Measurements from ENCODE around the gene MRNIP. TPM values are rescaled to one million over a fixed set of nuclear protein-coding genes. Genes with fewer than 3 reads are reported as not detected.
"Not testable (repeated sequence)": the region's sequence is repeated elsewhere in the genome, so short reads cannot be mapped to it uniquely, and the experiment has no call there.

The MRNIP gene
- total RNA-seq, 5 donors from 2014 or later (not counting 1 experiment from before 2014, with no cell fraction given), result 54.1 to 119 (median 112) TPM

DNA sequence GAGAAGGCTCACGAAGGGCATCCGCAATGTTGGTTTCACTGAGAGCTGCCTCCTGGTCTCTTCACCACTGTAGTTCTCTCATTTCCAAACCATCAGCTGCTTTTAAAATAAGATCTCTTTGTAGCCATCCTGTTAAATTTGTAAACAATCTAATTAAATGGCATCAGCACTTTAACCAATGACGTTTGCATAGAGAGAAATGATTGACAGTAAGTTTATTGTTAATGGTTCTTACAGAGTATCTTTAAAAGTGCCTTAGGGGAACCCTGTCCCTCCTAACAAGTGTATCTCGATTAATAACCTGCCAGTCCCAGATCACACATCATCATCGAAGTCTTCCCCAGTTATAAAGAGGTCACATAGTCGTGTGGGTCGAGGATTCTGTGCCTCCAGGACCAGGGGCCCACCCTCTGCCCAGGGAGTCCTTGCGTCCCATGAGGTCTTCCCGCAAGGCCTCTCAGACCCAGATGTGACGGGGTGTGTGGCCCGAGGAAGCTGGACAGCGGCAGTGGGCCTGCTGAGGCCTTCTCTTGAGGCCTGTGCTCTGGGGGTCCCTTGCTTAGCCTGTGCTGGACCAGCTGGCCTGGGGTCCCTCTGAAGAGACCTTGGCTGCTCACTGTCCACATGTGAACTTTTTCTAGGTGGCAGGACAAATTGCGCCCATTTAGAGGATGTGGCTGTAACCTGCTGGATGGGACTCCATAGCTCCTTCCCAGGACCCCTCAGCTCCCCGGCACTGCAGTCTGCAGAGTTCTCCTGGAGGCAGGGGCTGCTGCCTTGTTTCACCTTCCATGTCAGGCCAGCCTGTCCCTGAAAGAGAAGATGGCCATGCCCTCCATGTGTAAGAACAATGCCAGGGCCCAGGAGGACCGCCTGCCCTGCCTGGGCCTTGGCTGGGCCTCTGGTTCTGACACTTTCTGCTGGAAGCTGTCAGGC is 21.3 kb downstream of the MRNIP start:
- Mint-ChIP-seq H3K4me1 (peaks cover 17 to 28% (median 26%) of the 10 kb centered on the region in 3 donors), H3K27ac (peak overlapping the region; percentile 91 to 94), H3K27me3 (no peaks in the 10 kb centered on the region), H3K4me3 (peak overlapping the region in 1 of 3 donors; percentile 59), H3K36me3 (peaks cover 52% of the 10 kb centered on the region), H3K9me3 (no peaks in the 10 kb centered on the region)
- H3K4me3 ChIP-seq (ENCODE audit: control insufficient read depth in 1 of 2, extremely low read depth in 1 of 2, low read length in 1 of 2), result no peak overlapping the region
- 96% methylated on average over 10 of the region's 15 CpGs for WGBS (ENCODE audit: insufficient coverage)
- H3K9me3 ChIP-seq, result no peaks in the 10 kb centered on the region
- ATAC-seq (replicated peaks in 1 of 4), result no peak
- CTCF ChIA-PET, result interaction anchor here in 1 of 2 donors (0.7 kb wide), 1 partner anchor 15 kb away, joined by 3 read pairs; no protein-coding TSS in a partner anchor
- POLR2A ChIA-PET, result interaction anchor here (0.5 to 1.0 kb wide), 6 partner anchors 15 to 730 kb away, joined by 3 to 5 read pairs (median 4); partner anchors contain the start of gene SQSTM1 (in 1 of the 2)
- peaks cover 0 to 21% of the 10 kb centered on the region in 2 experiments for H3K4me1 ChIP-seq (ENCODE audit: control insufficient read depth in 1 of 2, extremely low read depth in 1 of 2, insufficient read depth in 2 of 2, low read length in 2 of 2)
- no peak for DNase-seq
- peaks cover 14 to 59% of the 10 kb centered on the region in 2 donors for H3K36me3 ChIP-seq (ENCODE audit: control insufficient read depth in 2 of 2, extremely low read depth in 1 of 2, insufficient read depth in 1 of 2, low read length in 1 of 2)
- H3K27me3 ChIP-seq (replicated peaks in 1 of 2; ENCODE audit: control insufficient read depth in 2 of 2, extremely low read depth in 1 of 2, insufficient read depth in 2 of 2, low read length in 1 of 2), result no peaks in the 10 kb centered on the region
- H3K27ac ChIP-seq (ENCODE audit: low read length), result peak overlapping the region; percentile 77

GRCh38 chr5:179836225-179837019 is 22.2 kb downstream of the MRNIP start:
- peak overlapping the region; percentile 77 for H3K27ac ChIP-seq (ENCODE audit: low read length)
- Mint-ChIP-seq H3K36me3 (peaks cover 52% of the 10 kb centered on the region), H3K4me1 (peaks cover 17 to 28% (median 26%) of the 10 kb centered on the region in 3 donors), H3K27ac (peak overlapping the region; percentile 91 to 94), H3K9me3 (no peaks in the 10 kb centered on the region), H3K4me3 (peak overlapping the region; percentile 2 to 59 (median 29)), H3K27me3 (no peaks in the 10 kb centered on the region)
- peaks cover 0 to 21% of the 10 kb centered on the region in 2 experiments for H3K4me1 ChIP-seq (ENCODE audit: control insufficient read depth in 1 of 2, extremely low read depth in 1 of 2, insufficient read depth in 2 of 2, low read length in 2 of 2)
- H3K4me3 ChIP-seq (ENCODE audit: control insufficient read depth in 1 of 2, extremely low read depth in 1 of 2, low read length in 1 of 2), result no peak overlapping the region
- H3K27me3 ChIP-seq (replicated peaks in 1 of 2; ENCODE audit: control insufficient read depth in 2 of 2, extremely low read depth in 1 of 2, insufficient read depth in 2 of 2, low read length in 1 of 2), result no peaks in the 10 kb centered on the region
- POLR2A ChIA-PET, result interaction anchor here (0.6 to 1.0 kb wide), 5 partner anchors 14 to 731 kb away, joined by 3 to 5 read pairs (median 4); partner anchors contain the start of gene SQSTM1 (in 1 of the 2)
- ATAC-seq (replicated peaks in 1 of 4) (peak; percentile 82 to 91 (median 87)), DNase-seq (peak in 32 of 35 experiments; percentile 32 to 75 (median 52))
- WGBS (ENCODE audit: insufficient coverage), result 77% methylated on average over 16 of the region's 19 CpGs
- no peaks in the 10 kb centered on the region for H3K9me3 ChIP-seq
- CTCF ChIA-PET, result interaction anchor here in 1 of 2 donors (0.5 to 0.7 kb wide), 2 partner anchors 14 to 136 kb away, joined by 3 to 4 read pairs; no protein-coding TSS in a partner anchor
- peaks cover 21 to 60% of the 10 kb centered on the region in 2 donors for H3K36me3 ChIP-seq (ENCODE audit: control insufficient read depth in 2 of 2, extremely low read depth in 1 of 2, insufficient read depth in 1 of 2, low read length in 1 of 2)

DNA sequence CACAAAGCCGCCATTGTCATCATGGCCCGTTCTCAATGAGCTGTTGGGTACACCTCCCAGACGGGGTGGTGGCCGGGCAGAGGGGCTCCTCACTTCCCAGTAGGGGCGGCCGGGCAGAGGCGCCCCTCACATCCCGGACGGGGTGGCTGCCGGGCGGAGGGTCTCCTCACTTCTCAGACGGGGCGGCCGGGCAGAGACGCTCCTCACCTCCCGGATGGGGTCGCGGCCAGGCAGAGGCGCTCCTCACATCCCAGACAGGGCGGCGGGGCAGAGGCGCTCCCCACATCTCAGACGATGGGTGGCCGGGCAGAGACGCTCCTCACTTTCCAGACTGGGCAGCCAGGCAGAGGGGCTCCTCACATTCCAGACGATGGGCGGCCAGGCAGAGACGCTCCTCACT is 23.7 kb downstream of the MRNIP start:
- H3K9me3 ChIP-seq; H3K27ac ChIP-seq (ENCODE audit: low read length); CTCF ChIA-PET; H3K4me3 ChIP-seq (ENCODE audit: control insufficient read depth in 1 of 2, extremely low read depth in 1 of 2, low read length in 1 of 2); POLR2A ChIA-PET; H3K4me3 Mint-ChIP-seq; H3K9me3 Mint-ChIP-seq; ATAC-seq (replicated peaks in 1 of 4); H3K27ac Mint-ChIP-seq; H3K27me3 Mint-ChIP-seq; DNase-seq; H3K27me3 ChIP-seq (replicated peaks in 1 of 2; ENCODE audit: control insufficient read depth in 2 of 2, extremely low read depth in 1 of 2, insufficient read depth in 2 of 2, low read length in 1 of 2): not testable (repeated sequence)
- H3K36me3 ChIP-seq (ENCODE audit: control insufficient read depth in 2 of 2, extremely low read depth in 1 of 2, insufficient read depth in 1 of 2, low read length in 1 of 2), result peaks cover 21 to 59% of the 10 kb centered on the region in 2 donors
- Mint-ChIP-seq H3K4me1 (peaks cover 17 to 29% (median 28%) of the 10 kb centered on the region in 3 donors), H3K36me3 (peaks cover 52% of the 10 kb centered on the region)
- H3K4me1 ChIP-seq (ENCODE audit: control insufficient read depth in 1 of 2, extremely low read depth in 1 of 2, insufficient read depth in 2 of 2, low read length in 2 of 2), result peaks cover 0 to 21% of the 10 kb centered on the region in 2 experiments
- no CpG with 5 or more reads among the region's 28 CpGs for WGBS (ENCODE audit: insufficient coverage)

- no peaks in the 10 kb centered on the region for H3K27me3 ChIP-seq (replicated peaks in 1 of 2; ENCODE audit: control insufficient read depth in 2 of 2, extremely low read depth in 1 of 2, insufficient read depth in 2 of 2, low read length in 1 of 2)
- no peak for DNase-seq
- H3K9me3 ChIP-seq, result no peaks in the 10 kb centered on the region
- no CpG with 5 or more reads among the region's 8 CpGs for WGBS (ENCODE audit: insufficient coverage)
- Mint-ChIP-seq H3K4me1 (peaks cover 17 to 29% (median 28%) of the 10 kb centered on the region in 3 donors), H3K27ac (no peak overlapping the region), H3K9me3 (no peaks in the 10 kb centered on the region), H3K36me3 (peaks cover 58% of the 10 kb centered on the region), H3K4me3 (no peak overlapping the region), H3K27me3 (no peaks in the 10 kb centered on the region)
- H3K27ac ChIP-seq (ENCODE audit: low read length), result no peak overlapping the region
- ATAC-seq (replicated peaks in 1 of 4), result no peak
- H3K4me3 ChIP-seq (ENCODE audit: control insufficient read depth in 1 of 2, extremely low read depth in 1 of 2, low read length in 1 of 2), result no peak overlapping the region
- peaks cover 0 to 21% of the 10 kb centered on the region in 2 experiments for H3K4me1 ChIP-seq (ENCODE audit: control insufficient read depth in 1 of 2, extremely low read depth in 1 of 2, insufficient read depth in 2 of 2, low read length in 2 of 2)
- CTCF ChIA-PET, result interaction anchor here in 1 of 2 donors (0.5 kb wide), 1 partner anchor 20 kb away, joined by 3 read pairs; no protein-coding TSS in a partner anchor
- POLR2A ChIA-PET, result no interaction called here
- peaks cover 21 to 62% of the 10 kb centered on the region in 2 donors for H3K36me3 ChIP-seq (ENCODE audit: control insufficient read depth in 2 of 2, extremely low read depth in 1 of 2, insufficient read depth in 1 of 2, low read length in 1 of 2)
Measured at GRCh38 chr5:179834120-179834519, 24.5 kb downstream of the MRNIP start.

- Mint-ChIP-seq H3K9me3 (no peaks in the 10 kb centered on the region), H3K36me3 (peaks cover 61% of the 10 kb centered on the region), H3K27me3 (no peaks in the 10 kb centered on the region), H3K27ac (peak overlapping the region in 1 of 2 donors; percentile 58), H3K4me3 (no peak overlapping the region), H3K4me1 (peaks cover 17 to 29% (median 28%) of the 10 kb centered on the region in 3 donors)
- no peaks in the 10 kb centered on the region for H3K27me3 ChIP-seq (replicated peaks in 1 of 2; ENCODE audit: control insufficient read depth in 2 of 2, extremely low read depth in 1 of 2, insufficient read depth in 2 of 2, low read length in 1 of 2)
- H3K27ac ChIP-seq (ENCODE audit: low read length), result no peak overlapping the region
- no peaks in the 10 kb centered on the region for H3K9me3 ChIP-seq
- peaks cover 21 to 66% of the 10 kb centered on the region in 2 donors for H3K36me3 ChIP-seq (ENCODE audit: control insufficient read depth in 2 of 2, extremely low read depth in 1 of 2, insufficient read depth in 1 of 2, low read length in 1 of 2)
- no peak overlapping the region for H3K4me3 ChIP-seq (ENCODE audit: control insufficient read depth in 1 of 2, extremely low read depth in 1 of 2, low read length in 1 of 2)
- 100% methylated on average over 1 of the region's 3 CpGs for WGBS (ENCODE audit: insufficient coverage)
- peaks cover 0 to 21% of the 10 kb centered on the region in 2 experiments for H3K4me1 ChIP-seq (ENCODE audit: control insufficient read depth in 1 of 2, extremely low read depth in 1 of 2, insufficient read depth in 2 of 2, low read length in 2 of 2)
- DNase-seq (no peak), ATAC-seq (replicated peaks in 1 of 4) (no peak)
- CTCF ChIA-PET, result interaction anchor here in 1 of 2 donors (0.5 kb wide), 1 partner anchor 20 kb away, joined by 3 read pairs; no protein-coding TSS in a partner anchor
- POLR2A ChIA-PET, result no interaction called here
Measured at GRCh38 chr5:179833709-179834070, 24.9 kb downstream of the MRNIP start.

All from T-cell (primary cell).